ENCODE results near the gene DRC7.
"Not testable (repeated sequence)": the region's sequence is repeated elsewhere in the genome, so short reads cannot be mapped to it uniquely, and the experiment has no call there.

Gene DRC7

GRCh38 chr16:57722651-57723050, 28.0 kb downstream of the DRC7 start:
- DNase-seq, result no peak

DNA sequence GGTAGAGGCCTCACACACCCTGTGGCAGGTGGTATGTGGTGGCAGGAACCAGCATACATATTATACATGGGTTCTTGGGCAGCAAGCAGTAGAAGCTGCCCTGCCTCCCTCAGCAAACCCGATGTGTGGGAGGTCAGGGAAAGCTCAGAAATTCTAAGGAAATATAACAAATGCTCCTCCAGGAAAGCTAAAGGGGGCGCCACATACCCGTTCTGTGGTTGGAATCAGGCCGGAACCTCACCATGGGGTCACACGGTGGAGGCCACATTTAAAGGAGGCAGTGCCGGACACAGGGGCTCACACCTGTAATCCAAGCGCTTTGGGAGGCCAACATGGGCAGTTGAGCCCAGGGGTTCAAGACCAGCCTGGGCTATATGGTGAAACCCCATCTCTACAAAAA, 28.6 kb downstream of the DRC7 start:
- DNase-seq, result peak; percentile 13

- no peak for DNase-seq
Observed at GRCh38 chr16:57724531-57724930, 29.9 kb downstream of the DRC7 start.

- peak; percentile 6 for DNase-seq
Observed at GRCh38 chr16:57725151-57725550, 30.5 kb downstream of the DRC7 start.

- no peak for DNase-seq
Observed at GRCh38 chr16:57725554-57725953, 30.9 kb downstream of the DRC7 start.

- no peak for DNase-seq
Observed at GRCh38 chr16:57725976-57726375, 31.4 kb downstream of the DRC7 start.

DNA sequence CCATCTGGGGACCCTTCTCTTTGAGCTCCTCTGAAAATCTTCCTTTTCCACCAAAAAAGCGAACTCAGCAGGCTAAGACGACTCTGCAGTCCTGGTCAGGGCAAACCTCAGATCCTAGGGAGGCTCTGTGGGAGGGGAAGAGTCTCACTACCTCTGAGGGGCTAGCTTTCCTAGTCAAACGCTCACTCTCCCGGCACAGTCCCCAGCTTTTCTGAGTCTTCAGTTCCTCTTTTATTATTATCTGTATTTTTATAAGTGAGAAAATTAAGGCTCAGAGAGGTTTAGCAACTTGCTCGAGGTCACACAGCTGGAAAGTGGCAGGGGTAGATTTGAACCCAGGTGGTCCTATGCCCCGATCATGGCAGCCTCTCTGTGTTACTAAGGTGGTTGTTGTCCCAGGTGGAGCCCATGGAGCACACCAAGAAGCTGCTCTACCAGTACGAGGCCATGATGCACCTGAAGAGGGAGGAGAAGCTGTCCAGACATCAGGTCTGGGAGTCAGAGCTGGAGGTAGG, 31.9 kb downstream of the DRC7 start:
- no peak for DNase-seq

DNA sequence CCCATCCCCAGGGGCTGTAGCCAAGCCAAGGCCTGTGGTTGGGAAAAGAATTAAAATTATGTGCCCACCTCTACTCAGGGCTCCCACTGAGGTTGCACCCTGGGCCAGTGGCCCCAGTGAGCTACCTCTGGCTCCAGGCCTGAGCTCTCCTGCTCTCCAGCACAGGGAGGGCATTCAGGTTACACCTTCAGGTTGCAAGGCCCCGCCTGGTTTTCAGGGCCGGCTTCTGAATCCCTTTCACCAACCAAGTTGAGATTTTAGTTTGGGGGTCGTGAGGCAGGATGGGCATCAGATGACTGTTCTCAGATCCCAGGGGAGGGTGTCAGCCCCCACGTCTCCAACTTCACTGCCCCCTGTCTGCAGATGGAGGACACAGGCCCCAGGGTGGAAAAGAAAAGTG, 33.0 kb downstream of the DRC7 start:
- DNase-seq, result no peak

DNA sequence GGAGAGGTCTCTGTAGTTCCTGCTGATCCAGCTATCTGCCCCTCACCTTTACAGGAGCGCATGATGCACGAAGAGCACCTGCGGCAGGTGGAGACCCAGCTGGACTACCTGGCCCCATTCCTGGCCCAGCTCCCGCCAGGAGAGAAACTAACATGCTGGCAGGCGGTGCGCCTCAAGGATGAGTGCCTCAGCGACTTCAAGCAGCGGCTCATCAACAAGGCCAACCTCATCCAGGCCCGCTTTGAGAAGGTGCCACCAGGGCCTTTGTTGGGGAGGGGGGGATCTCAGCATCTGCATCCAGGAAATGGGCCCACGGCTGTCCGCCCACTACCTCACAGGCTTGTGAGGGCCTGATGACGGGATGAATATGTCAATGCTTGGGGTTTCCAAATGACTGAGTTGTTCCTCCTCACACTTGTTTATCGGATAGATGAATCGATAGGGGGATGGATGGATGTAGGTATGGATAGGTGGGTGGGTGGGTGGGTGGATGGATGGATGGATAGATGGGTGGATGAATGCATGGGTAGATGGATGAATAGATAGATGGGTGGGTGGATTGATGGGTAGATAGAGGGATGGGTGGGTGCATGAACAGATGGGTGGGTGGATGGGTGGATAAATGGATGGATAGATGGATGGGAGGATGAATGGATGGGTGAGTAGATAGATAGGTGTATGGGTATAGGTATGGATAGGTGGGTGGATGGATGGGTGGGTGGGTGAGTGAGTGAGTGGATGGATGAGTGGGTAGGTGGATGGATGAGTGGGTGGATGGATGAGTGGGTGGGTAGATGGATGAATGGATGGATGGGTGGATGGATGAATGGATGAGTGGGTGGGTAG, 34.0 kb downstream of the DRC7 start:
- no peak for DNase-seq

- DNase-seq, result no peak
Observed at GRCh38 chr16:57729182-57729484, 34.5 kb downstream of the DRC7 start.

- not testable (repeated sequence) for DNase-seq
Observed at GRCh38 chr16:57729852-57730251, 35.2 kb downstream of the DRC7 start.

DNA sequence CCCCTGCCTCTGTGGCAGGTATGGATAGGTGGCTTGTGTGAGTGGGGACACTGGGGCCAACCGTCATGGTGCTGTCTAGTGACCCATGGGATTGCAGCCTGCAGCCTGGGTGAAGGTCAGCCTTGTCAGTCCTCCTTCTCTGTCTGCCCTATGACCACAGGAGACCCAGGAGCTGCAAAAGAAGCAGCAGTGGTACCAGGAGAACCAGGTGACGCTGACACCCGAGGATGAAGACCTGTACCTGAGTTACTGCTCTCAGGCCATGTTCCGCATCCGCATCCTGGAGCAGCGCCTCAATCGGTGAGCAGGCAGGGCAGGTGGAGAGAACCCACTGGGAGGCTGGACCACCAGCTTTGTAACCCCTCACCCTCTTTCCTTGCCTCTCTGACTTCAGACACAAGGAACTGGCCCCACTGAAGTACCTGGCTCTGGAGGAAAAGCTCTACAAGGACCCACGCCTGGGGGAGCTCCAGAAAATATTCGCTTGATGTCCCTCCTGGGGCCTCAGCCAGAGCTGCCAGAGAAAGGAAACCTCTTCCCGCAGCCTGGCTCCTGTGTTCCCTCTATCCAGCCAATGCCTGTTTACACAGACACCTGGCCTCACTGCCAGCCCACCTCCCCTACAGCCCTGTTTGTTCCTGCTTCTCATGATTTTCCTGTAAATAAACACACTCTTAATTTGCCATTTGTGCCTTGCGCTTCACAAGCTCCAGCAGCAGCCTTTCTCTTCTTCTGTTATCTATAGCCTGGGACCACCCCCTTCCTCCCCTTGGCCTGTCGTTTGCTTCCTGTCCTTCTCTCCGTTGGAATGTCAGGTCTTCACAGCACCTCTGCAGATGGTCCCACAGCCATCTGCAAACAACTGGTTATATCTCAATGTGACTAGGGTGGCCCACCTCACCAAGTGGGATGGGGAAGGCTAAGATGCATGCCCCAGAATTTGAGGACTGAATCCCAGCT, 36.4 kb downstream of the DRC7 start:
- DNase-seq, result no peak

- peak; percentile 66 for DNase-seq
Observed at GRCh38 chr16:57732037-57732436, 37.4 kb downstream of the DRC7 start.

- peak; percentile 15 for DNase-seq
Observed at GRCh38 chr16:57732714-57733113, 38.1 kb downstream of the DRC7 start.

GRCh38 chr16:57734308-57734924, 39.8 kb downstream of the DRC7 start:
- DNase-seq, result no peak

DNA sequence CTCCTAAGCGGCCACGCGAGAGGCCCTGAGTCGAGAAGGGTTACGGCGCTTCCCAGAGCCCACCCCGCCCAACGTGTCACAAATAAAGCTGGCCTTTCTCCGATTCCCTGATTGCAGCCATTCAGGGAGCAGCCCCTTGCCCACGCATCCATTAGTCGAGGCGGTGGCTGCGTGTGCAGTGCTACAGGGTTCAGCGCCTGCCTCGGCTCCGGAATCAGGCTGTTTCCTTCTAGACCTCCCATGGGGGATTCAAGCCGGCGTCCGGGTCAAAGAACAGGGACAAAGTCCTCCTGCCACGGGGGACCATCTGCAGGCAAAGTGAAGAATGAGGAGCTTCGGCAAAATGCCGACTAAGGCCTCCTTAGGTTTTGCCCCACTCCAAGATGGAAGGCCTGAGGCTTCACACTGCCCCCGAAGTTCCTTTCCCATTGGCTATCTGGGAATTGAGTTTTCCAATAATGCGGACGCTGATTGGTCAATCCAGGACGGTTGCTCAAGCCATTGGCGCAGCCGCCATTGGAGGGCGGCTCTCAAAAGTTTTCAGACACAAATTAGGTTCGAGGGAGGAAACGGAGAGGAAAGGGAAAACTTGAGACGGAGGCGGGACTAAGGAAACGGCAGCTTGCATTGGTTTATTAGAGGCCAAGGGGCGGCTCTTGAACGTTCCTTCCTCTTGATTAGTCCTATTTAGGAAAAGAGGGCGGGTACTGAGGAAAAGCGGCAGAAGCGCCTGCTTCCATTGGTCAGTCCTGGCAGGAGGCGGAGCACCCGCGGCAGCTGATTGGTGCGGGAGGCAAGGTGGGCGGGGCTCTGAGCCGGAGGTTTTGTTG, 40.5 kb downstream of the DRC7 start:
- DNase-seq, result peak; percentile 100

DNA sequence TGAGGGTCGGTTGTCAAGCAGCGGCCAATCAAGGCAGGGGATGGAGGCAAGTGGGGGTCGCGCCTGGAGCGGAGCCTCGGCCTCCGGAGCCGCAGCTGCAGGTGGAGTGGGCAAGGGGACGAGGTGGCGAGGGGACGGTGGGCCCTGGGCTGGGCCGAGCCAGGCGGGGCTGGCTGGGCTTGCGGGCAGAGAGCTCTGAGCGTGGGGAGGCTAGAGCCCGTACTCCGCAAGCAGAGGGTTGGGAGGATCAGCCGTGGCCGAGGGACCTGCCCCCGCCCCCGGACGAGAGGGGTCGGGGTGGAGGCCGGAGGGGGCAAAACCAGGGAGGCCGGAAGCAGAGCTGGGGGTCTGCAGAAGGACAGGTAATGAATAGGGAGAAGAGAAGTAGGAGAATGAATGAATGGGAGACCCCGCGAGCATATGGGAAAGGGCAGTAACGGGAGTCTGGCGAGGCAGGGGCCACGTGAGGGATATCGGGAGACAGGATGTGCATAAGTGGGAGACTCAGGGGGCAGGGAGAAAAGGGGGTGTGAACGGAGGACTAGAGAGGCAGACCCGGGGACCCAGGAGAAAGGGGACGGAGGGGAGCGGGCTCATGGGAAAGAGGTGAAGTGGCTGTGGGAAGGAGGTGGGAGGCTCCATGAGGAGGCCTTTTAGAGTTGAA, 41.3 kb downstream of the DRC7 start, which contains the start of gene KATNB1:
Gene KATNB1, plus strand, starts transcription at position 16 of the 664 bp plus-strand sequence. CDS start 1,474 bp downstream, outside the sequence.
- DNase-seq, result no peak

DNA sequence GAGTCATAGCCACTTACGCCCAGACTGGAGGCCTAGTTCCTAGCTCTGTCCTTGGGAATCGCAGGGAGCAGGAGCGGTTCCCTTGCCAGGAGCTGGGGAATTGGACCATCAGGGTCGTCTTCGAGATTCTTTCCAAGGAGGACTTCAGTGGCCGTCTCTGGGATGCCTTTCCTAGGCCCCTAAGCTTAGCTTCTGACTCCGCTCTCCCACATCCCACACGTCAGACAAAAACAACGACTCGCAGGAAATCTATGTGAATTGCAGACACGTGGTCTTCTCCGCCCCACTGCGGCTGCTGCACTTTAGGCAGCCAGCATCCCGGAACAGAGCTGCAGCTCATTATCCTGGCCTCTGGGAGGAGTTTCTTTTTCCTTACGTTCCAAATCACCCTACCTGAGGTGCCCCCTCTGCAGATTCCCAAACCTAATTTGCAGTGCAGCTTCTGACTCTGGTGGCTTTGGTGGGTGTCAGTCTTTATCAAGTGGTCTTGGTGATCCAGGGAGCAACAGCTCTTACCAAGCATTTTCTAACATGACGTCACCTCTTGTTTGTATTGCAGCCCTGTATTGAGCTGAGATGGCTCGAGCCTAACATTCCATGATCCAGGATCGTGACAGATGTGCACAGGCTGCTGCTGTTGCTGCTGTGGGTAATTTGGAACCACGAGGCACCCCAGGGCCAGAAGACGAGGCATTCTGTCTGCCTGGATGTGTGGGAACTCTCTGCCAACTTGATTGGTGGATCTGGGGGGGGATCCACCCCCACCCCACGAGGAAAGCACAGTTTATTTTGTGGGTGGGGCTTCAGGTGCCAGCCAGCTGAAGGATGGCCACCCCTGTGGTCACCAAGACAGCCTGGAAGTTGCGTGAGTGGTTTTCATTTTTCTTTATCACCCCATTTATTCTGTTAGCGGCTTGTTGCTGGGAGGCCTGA, 42.1 kb downstream of the DRC7 start:
- peak; percentile 74 for DNase-seq

DNA sequence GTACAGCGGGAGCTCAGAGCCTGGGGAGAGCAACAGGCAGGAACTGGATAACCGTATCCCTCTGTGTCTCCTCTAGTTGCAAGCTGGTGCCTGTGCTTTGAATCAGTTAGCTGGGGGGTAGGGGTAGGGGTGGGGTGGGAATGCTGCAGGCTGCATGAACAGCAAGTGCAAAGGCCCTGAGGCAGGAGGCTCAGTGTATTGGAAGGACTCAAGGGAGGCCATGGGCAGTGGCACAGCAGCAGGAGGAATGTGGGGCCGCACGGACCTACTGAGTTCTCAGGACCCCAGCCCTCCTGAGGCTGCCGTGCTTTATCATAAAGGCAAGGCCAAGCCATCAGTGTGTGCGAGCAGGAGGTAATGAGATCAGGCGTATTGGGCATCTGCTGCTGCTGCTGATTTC, 44.2 kb downstream of the DRC7 start:
- no peak for DNase-seq

DNA sequence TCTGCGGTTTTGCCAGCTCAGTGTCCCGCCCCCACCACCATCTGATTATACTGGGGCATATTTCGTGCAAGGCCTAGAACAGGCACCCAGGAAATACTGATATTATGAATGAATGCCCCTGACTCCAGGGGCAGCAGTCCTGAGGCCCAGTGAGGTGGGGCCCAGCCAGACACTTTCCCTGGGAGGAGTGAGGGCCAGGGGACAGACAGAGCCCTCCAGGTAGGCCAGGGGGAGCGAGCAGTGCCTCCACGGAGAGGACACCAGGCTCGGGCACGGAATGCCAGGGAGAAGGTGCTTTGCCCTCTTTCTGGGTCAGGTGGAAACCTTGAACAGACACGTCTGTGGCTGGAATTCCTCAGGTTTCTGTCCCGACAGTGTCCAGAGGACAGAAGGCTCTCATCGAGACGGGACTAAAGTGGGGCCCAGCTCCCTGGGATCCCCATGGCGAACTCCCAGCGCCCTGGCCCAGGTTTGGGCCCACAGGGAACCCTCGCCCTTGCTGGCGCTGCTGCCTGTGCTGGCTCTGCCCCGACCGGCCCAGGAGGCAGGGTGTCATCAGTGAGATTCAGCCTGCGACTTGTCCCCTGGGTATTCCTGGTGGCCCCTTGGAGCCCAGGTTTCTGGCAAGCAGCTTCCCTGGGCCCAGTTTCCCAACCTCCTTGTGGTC, 45.3 kb downstream of the DRC7 start:
- no peak for DNase-seq
